MM.1S (cell line): ENCODE measurements around the gene ENTPD8.

ENCODE experiments used
- CTCF ChIP-seq: fragments of 300-600 bp; sonication (generic); IDR thresholded peaks from 2 replicates; pipeline ENCODE4 v1.5.1; 2016; ENCODE audit warnings: antibody characterized with exemption, low read length, mixed read lengths
- EZH2 ChIP-seq: fragments of 300-600 bp; sonication (generic); optimal IDR thresholded peaks from 2 replicates; pipeline ENCODE3; 2017; ENCODE audit warnings: low read depth, mild to moderate bottlenecking, antibody characterized with exemption, low read length, mixed read lengths

DNA sequence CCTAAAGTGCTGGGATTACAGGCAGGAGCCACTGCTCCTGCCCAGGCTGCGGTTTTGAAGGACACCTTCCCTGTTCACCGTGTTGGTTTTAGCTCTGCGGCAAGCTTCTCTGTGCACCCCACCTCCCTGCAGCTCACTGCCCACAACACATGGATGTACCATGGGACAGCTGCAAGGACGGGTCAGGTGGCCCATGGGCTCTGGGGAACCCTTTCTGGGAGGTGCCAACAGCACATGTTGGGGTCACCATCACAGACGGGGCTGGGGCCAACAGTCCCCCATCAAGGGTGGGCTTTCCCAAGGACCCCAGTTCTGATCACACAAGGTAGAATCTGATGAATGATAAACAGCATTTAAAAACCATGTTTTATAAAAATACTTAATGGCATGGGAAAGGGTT, 25.7 kb downstream of the ENTPD8 start:
- TF ChIP-seq CTCF (no peak), EZH2 (no peak)
